ENCODE results near the gene SMAD6.
A peak's percentile ranks its signal among the peaks of the same experiment; 100 is the strongest.

The SMAD6 gene

DNA sequence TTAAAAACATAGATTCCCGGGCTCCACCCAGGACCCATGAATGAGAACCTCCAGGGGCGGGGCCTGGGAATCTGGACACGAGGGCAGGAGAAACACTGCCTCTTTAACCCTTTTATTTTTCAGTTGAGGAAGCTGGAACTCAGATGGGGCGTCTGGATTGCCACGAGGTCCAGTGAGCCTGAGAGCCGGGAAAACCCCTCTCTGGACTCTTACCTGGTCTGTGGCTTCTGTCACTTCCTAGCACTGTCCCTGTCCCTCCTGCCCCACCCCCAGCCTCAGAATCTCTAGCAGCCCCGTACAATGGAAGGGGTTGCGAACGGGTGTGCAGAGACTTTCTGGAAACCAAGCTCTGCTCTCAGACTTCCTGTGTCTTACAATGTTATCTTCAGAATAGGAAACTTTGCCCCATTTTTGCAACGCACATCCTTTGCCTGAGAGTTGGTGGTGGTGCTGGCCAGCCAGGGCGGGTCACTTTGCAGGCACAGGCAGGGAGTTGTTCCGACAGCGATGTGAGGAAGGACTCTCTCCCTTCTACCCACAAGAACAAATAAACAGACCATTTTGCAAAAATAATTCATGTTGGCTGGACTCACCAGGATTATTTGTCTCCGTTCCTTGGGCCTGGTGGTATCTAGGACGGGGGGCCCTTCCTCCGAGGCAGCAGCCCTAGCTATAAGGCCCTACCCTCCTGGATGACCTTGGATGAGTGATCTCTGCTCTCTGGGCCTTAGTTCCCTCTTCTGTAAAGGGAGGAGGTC lies 59.1 kb downstream of the SMAD6 start:
- no peak for DNase-seq

DNA sequence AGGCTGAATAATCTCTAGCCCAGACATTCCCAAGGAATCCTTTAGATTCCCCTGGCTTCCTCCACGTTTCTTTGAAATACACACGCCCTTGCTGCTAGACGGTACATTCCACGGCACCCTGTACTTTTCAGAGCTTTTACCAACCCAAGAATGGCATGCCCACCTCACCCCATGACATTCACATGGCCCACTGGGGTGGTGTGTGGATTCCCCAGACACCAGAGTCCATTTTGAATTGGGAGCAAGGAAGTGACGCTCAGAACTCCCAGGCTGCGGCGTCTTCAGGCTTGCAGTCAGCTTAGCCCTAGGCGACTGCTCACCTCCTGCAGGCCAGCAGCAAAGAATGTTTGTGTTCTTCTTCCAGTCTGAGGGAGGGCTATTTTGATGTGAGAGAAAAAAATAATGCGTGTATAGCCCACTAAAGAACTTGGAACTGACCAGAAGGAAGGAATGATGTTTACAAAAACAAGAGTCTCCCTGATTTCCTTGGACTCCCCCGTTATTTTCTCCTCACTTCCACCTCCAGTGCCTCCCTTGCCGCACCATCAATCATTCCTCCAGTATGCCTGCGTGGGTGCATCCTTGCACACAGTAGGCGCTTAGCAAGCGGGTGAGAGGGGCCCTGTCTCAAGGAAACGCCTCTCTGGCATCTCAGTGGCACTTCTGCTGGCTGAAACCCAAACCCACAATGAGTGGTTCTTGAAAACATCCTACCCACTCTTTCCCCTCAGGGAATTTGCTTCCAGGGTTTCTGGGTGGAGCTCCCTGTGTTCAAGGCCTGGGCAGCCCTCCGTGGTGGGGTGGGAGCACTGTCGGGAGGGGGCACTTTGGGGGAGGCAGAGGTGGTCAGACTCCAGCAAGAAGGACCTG lies 59.9 kb downstream of the SMAD6 start:
- no peak for DNase-seq

DNA sequence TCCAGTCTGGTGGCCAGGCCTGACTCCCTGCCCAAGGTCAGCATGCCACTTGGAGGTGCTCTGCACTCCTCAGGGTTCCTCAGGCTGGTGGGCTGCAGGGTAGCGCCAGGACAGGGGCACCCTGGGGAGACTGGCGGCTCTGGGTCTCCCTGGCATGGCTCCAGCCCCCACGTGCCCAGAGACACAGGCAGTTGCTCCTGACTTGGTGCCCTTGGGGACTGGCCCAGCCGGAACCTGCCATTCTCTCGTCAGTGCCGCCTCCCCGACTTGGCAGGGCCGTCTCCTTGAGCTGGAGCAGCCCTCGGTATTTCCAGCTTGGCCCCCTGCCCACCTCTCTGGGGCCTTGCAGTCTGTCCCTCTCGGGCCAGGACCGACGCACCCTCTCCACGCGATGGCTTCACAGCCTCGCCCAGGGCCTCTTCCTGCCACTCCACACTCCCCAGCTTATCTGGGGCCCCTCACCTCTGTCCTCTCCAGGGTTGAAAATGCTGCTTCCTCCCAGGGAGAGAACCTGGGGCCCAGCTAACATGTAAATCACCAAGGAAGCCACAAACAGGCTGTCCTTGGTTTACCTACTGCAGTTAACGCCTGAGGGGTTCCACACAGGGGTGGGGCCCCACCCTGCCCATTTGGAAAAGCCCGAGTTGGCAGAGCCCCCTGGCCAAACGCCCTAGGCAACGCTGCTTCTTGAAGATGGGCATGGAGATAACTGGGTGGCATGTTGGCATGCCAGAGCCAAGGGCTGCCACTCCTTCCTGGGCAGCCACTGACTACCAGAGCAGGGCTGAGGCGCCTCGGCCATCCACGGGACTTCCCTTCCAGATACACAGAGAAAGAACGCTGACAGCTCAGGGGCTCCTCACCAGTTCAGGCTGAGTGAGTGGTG lies 61.4 kb downstream of the SMAD6 start:
- no peak for DNase-seq

DNA sequence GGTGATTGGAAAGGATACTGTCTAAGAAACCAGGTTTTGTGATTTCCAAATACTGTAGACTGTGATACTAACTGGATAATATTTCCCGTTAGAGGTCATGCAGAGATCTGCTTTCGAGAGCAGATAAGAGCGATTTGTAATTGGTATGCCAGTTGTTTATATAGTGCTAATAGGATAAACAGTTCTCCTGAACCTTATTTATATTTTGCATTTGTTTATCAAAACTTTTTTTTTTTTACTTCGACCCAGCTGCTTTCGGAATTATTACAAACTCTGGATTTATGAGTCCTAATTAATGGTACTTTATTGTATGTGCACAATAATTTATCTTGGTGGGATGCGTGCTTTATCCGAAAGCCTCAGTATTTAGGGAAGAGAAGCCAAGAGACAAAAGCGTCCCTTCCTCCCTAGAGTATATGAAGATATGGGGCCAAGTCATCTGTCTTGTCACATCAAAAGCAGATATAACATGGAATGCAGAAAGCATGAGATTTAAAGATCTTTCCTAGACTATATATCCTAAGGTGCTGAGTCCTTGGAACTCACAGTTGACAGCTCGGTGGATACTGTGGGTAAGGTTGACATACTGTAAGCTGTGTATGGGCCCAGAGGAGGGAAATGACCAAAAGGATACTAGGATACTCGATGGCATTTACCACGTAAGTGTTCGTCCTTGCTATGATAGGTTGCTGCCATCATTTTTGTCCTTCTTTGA lies 62.2 kb downstream of the SMAD6 start:
- DNase-seq = no peak

- peak; percentile 36 for DNase-seq
Measured at GRCh38 chr15:66765478-66766281, 63.6 kb downstream of the SMAD6 start.

DNA sequence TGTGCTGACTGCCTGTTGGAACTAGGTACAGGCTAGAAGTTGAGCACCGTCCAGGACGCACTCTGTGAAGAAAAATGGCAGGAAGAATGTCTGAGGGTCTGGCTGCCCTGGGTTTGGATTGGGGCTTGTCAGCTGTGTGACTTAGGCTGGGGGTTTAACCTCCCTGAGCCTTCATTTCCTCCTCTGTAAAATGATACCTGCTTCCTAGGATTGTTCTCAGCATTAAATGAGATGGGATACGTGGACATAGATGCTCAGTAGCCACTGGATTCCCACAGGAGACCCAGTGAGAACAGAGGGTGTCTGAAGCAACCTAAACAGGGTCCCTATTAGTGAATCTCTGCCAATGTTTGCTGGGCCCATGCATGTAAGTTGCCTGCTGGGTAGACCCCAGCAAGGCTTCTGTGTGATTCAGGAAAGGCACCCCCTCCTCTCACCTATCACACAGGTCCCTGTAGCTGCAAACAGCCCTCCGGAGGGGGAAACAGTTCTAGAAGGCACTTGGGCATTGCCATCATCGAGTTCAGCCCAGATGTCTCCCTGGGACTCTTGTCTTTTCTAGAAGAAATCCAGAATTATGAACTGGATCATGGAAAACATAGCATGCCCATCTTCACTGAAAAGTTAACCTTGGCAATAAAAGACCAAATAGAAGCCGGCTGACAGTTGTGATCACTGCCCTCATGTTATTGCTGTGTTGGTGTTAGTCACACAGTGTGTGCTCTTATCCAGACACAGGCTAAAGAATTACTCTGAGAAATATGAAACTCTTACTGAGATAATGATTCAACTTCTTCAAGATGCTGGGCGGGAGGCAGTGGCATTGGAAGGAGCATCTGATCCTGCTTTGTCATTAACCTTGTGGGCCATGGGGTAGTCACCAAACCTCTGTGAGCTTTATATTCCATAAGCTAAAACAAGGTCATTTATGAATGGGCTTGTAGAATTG lies 64.5 kb downstream of the SMAD6 start:
- DNase-seq = no peak

GRCh38 chr15:66767240-66767659 lies 65.2 kb downstream of the SMAD6 start:
- no peak for DNase-seq

DNA sequence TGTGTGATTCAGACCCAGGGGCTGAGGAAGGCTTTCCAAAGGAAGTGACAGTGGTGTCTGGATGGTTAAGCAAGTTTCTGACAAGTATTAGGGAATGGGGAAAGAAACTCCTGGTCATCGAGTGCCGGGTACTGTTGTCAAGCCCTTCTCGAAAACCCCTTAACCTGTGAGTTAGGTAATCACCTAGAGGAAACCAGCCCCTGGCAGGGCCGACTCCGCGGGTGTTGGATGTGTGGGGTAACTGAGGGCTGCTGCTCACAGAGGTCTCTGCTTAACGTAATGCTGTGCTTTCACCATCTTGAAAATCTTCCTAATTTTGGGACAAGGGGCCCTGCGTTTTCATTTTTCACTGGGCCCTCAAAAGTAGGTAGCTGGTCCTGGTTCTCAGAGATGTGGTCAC lies 67.0 kb downstream of the SMAD6 start:
- no peak for DNase-seq

GRCh38 chr15:66770518-66771350 lies 68.7 kb downstream of the SMAD6 start:
- DNase-seq = no peak

DNA sequence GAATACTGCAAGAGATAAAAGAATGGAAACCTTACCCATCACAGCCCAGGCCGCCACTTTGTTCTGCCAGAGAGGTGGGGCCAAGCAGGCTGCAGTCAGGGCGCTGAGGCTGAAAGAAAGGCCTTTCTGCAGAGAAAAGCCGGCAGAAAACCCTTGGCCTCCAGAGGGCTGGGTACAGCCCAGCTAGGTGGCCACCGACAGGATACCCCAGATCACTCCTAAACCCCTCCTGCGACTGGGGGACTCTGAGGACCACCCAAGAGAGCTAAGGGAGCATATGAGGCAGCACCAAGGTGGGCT lies 69.3 kb downstream of the SMAD6 start:
- DNase-seq = no peak

DNA sequence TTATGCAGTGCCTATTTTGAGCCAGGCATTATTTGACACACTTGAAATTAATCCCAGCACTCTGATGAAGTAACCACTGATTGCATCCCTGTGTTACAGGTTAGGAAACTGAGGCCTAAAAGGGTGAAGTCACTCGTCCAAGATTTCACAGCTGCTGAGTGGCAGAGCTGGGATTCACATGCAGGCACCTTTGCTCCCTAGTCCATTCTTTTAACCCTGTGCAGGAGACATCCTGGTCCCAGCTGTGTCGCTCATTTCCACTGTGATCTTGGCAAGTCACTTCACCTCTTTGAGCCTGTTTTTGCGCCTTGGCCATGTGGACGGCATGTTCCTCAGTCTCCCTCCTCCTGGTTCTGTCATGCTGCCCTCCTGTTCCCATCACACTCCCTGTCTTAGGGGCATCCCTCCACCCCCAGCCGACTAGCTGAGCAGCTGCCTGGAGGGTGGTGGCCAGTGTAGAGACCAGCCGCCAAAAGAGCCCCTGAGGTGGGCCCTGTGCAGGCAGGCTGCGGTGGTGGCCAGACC lies 70.6 kb downstream of the SMAD6 start:
- DNase-seq = no peak

DNA sequence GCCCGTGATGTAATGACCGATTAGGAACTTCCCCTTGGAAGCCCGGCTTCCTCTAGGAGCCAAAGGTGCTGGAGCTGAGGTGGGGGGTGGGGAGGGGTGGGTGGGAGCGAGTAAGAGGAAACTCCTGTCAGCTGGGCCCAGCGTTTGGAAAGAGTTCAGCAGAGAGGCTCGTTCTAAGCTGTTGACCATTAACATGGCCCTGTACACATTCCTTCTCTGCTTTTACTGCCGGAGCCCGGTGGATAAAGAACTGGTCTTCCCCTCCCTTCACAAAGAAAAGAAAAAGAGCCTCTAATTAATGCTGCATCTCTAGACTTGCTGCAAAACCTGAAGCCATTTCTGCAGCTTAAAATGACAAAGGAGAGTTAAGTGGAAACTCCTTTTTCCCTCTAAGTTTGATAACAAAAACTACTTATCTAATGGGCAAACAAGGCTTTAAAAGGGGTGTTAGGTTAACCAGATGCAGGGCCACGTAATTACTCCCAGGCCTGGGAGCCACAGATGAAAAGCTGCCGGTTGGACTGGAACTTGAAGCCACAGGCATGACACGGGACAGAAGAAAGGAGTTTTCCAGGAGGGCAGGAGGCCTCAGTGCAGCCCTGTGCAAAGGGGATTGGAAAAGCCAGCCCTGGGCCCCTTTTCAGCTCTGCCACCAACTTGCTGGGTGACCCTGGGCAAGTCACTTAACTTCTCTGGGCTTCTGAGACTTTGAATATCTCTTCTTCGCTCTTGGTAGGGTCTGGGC lies 71.3 kb downstream of the SMAD6 start:
- DNase-seq = no peak

DNA sequence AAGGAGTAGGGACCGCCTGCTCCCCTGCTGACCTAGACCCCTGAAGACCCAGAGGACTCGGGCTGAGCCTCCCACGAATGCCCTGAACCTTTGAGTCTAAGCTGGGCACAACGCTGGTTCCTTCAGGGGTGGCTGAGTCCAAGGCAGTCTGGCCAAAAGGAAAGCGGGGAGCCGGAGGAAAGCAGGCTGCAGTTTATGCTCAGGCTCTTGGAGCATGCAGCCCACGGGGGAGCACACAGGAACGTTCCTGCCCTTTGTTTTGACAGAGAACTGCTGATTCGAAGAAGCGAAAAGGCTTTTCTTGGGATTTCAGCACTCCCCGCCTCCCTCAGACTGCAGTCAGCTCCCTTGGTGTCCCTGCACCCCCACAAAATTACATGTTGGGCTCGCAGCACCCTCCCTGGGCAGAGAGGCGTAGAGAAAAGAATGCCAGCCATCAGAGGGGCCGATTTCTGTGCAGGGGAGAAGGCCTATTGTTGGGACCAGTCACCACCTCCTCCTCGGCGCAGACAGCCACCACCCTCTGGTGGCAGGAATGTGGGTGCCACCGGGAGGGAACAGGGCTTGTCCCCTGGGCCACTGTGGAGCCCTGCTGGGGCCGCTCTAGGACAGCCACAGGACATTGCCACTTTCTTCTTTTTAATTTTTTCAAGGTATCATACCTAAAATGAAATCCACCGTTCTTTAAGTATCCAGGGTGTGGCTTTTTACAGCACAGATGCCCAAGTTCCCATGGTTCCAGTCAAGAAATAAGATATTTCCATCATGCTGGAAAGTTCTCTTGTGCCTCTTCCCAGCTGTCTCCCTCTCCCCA lies 72.2 kb downstream of the SMAD6 start:
- peak; percentile 48 for DNase-seq

- DNase-seq = no peak
Measured at GRCh38 chr15:66775127-66776105, 73.4 kb downstream of the SMAD6 start.

DNA sequence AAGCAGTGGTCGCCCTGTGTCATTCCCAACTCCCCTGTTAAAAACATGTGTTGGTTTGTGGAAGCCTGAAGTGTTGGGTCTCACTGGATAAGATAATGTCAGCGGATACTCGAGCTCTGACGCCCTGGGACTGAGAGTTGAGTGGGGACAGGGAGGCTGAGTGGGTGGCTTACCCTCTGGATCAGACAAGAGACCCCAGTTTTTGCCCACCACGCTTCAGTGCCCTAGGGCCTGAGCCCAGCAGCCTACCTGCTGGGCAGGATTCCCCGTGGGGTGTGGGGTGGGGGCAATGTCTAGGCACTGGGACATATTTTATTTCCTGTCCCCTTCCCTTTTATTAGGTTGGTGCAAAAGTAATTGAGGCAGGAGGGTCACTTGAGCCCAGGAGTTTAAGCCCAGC lies 75.0 kb downstream of the SMAD6 start:
- no peak for DNase-seq

DNA sequence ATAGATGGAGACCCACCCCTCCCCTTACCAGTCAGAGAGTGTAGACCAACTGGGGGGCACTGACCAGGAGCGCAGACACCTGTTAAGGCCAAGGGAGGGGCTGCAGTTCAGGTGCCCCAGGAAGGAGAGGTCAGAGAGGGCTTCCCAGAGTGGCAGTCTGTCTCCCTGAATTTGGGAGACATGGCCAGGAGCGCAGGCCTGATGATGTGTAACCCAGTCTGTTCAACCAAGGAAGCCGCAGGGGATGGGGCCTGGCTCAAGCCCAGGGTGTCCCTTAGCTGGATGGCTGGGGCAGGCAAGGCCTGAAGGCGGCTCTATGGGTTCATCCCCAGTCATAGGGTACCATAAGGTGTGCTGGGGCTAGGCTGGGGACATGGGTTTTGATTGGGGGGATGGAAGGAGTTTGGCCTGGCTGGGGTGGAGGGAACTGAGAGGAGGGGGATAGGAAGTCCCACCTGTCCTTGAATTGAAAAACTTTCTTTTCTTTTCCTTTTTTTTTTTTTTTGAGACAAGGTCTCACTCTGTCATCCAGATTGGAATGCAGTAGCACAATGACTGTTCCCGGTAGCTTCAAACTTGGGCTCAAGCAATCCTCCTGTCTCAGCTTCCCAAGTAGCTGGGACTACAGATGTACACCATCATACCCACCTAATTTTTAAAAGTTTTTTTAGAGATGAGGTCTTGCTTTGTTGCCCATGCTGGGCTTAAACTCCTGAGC lies 75.7 kb downstream of the SMAD6 start:
- DNase-seq = no peak

Measured in CD4-positive, alpha-beta T cell treated with Interleukin-15 for 1 hour (primary cell).